Measurements from ENCODE around the gene PRSS21. TPM values are rescaled to one million over a fixed set of nuclear protein-coding genes. Genes with fewer than 3 reads are reported as not detected.

PRSS21 gene
- total and polyA plus RNA-seq, 12 donors: 0.20 TPM; not detected in 11

GRCh38 chr16:2779978-2780898 is 36.8 kb upstream of the PRSS21 start:
- Histone ChIP-seq H3K27ac (no peak overlapping the region), H3K9me3 (no peaks in the 10 kb centered on the region), H3K4me1 (peaks cover 9 to 30% (median 26%) of the 10 kb centered on the region in 9 donors), H3K36me3 (peaks cover 0 to 3% (median 0%) of the 10 kb centered on the region in 9 donors), H3K27me3 (peaks cover 3 to 23% (median 12%) of the 10 kb centered on the region in 7 donors), H3K4me3 (no peak overlapping the region)
- ATAC-seq: no peak
- WGBS, 2 donors: 64 to 65% methylated on average over 17 of the region's 17 CpGs
- no peak for DNase-seq
- no peak for TF ChIP-seq CTCF (IDR thresholded peaks at IDR 0.05)
- intact Hi-C loops (cut with DNase I): loop anchor here in 1 of 10 donors (10.0 kb wide), 1 partner anchor 85 kb away; no protein-coding TSS in a partner anchor

GRCh38 chr16:2782583-2783351 is 34.3 kb upstream of the PRSS21 start:
- TF ChIP-seq CTCF (IDR thresholded peaks at IDR 0.05): no peak
- Histone ChIP-seq H3K27ac (no peak overlapping the region), H3K4me3 (no peak overlapping the region), H3K9me3 (no peaks in the 10 kb centered on the region), H3K27me3 (peaks cover 7 to 42% (median 33%) of the 10 kb centered on the region in 7 donors), H3K4me1 (peaks cover 7 to 22% (median 17%) of the 10 kb centered on the region in 9 donors), H3K36me3 (no peaks in the 10 kb centered on the region)
- DNase-seq (no peak), ATAC-seq (no peak)
- 67 to 71% methylated on average over 20 of the region's 20 CpGs for WGBS, 2 donors
- intact Hi-C loops (cut with DNase I): no loop called here

- ATAC-seq: no peak
- H3K9me3 ChIP-seq: no peaks in the 10 kb centered on the region
- peaks cover 7 to 52% (median 43%) of the 10 kb centered on the region in 7 donors for H3K27me3 ChIP-seq
- intact Hi-C loops (cut with DNase I): no loop called here
- peaks cover under 1 to 14% (median 10%) of the 10 kb centered on the region in 9 donors for H3K4me1 ChIP-seq
- no peak for DNase-seq
- 85 to 86% methylated on average over 15 of the region's 15 CpGs for WGBS, 2 donors
- no peak for TF ChIP-seq CTCF (IDR thresholded peaks at IDR 0.05)
- no peak overlapping the region for H3K4me3 ChIP-seq
- H3K27ac ChIP-seq: no peak overlapping the region
- no peaks in the 10 kb centered on the region for H3K36me3 ChIP-seq
These were observed 33.3 kb upstream of the PRSS21 start for GRCh38 chr16:2783581-2784357.
